HepG2 (cell line): Measurements from ENCODE around the gene TMEM38B. TPM values are rescaled to one million over a fixed set of nuclear protein-coding genes. Genes with fewer than 3 reads are reported as not detected.

Source experiments
- ATAC-seq: fragments of 200-7000 bp; cut with Tn5 transposase; 3 replicates; pipeline ENCODE4 v1.9.1; 2020; ENCODE audit warnings: mild to moderate bottlenecking, moderate library complexity
- BruUV-seq: library from RNA; stranded (reverse); fragments of 400-500 nt; replicated peaks from 2 replicates; lab custom pipeline; 2021; lab: Mats Ljungman, UMichigan
- CTCF ChIA-PET: fragments of 300-600 bp; formaldehyde crosslinking; extraction: SDS; loops from one replicate; lab custom pipeline; 2021; ENCODE audit warnings: low total read pairs, inconsistent platforms, low intra/inter-chr PET ratio; lab: Yijun Ruan, JAX
- POLR2A ChIA-PET: fragments of 350-600 bp; sonication (Branson Sonifier 250); formaldehyde crosslinking; loops from one replicate; lab custom pipeline; 2020; ENCODE audit warnings: antibody characterized with exemption, inconsistent platforms; lab: Yijun Ruan, JAX
- DNase-seq: peaks from one replicate; pipeline ENCODE4 v3.0.0-alpha.2; 2015; ENCODE audit warnings: low spot score
- FAIRE-seq: peaks from 3 replicates; lab custom pipeline; 2011; peaks lifted over from hg19 to GRCh38; lab: Jason Lieb, UNC
- H2AFZ ChIP-seq: one replicate; pipeline ENCODE4 v1.6.1; 2011; ENCODE audit warnings: low read length, inconsistent platforms
- H3K27ac ChIP-seq: fragments of 300-600 bp; 3 replicates; pipeline ENCODE4 v1.8.0; 2011; ENCODE audit warnings: mixed run types, mild to moderate bottlenecking, mixed read lengths, low read length, inconsistent platforms; ENCODE audit not compliant: insufficient read depth; ENCODE audit errors: extremely low read length
- H3K27me3 ChIP-seq, 2 experiments: fragments of 200-600 bp in 1 of 2; 2 replicates in 1 of 2; 3 replicates in 1 of 2; pipeline versions ENCODE4 v1.6.0 to v1.8.0; 2011; ENCODE audit warnings: low read length in 2 of 2, mild to moderate bottlenecking in 2 of 2, moderate library complexity in 2 of 2, inconsistent platforms in 1 of 2; ENCODE audit not compliant: insufficient read depth in 2 of 2, control insufficient read depth in 1 of 2
- H3K36me3 ChIP-seq, 2 experiments: fragments of 200-600 bp in 1 of 2; replicated peaks in 1 of 2; 2 replicates in 1 of 2; 3 replicates in 1 of 2; pipeline versions ENCODE4 v1.5.1 to v1.8.0; 2011; ENCODE audit warnings: low read length in 2 of 2, inconsistent platforms in 1 of 2; ENCODE audit not compliant: insufficient read depth in 2 of 2, control insufficient read depth in 1 of 2
- H3K4me1 ChIP-seq: 2 replicates; pipeline ENCODE4 v1.5.1; 2012; ENCODE audit warnings: low read length, inconsistent platforms; ENCODE audit not compliant: insufficient read depth
- H3K4me2 ChIP-seq: 2 replicates; pipeline ENCODE4 v1.6.0; 2011; ENCODE audit warnings: low read depth, low read length, inconsistent platforms
- H3K4me3 ChIP-seq, 3 experiments: fragments of 200-600 bp in 1 of 3; sonication (generic), shearing (Covaris generic) in 1 of 3; replicated peaks in 1 of 3; 2 replicates each; pipeline ENCODE4 v1.5.1; 2011 to 2016; ENCODE audit warnings: low read length in 3 of 3, inconsistent platforms in 2 of 3, low read depth in 2 of 3, mild to moderate bottlenecking in 2 of 3, control low read depth in 1 of 3, mixed read lengths in 1 of 3; ENCODE audit not compliant: insufficient read depth in 1 of 3
- H3K79me2 ChIP-seq: one replicate; pipeline ENCODE4 v1.6.1; 2011; ENCODE audit warnings: low read length, inconsistent platforms; ENCODE audit not compliant: insufficient read depth
- H3K9ac ChIP-seq: 2 replicates; pipeline ENCODE4 v1.6.0; 2011; ENCODE audit warnings: mild to moderate bottlenecking, low read depth, low read length, inconsistent platforms; ENCODE audit not compliant: insufficient read depth
- H3K9me3 ChIP-seq: 2 replicates; pipeline ENCODE4 v1.5.1; 2012; ENCODE audit warnings: mild to moderate bottlenecking, low read length
- H4K20me1 ChIP-seq: 2 replicates; pipeline ENCODE4 v1.6.0; 2011; ENCODE audit warnings: inconsistent platforms, mild to moderate bottlenecking, low read length, moderate library complexity; ENCODE audit not compliant: insufficient read depth
- AKAP8 ChIP-seq: sonication (generic); formaldehyde crosslinking; IDR thresholded peaks from 2 replicates; pipeline ENCODE4 v1.5.1; 2020; ENCODE audit warnings: mild to moderate bottlenecking, missing genetic modification reagents
- EED ChIP-seq: sonication (generic); formaldehyde crosslinking; IDR thresholded peaks from 2 replicates; pipeline ENCODE4 v1.5.0; 2020; ENCODE audit warnings: mild to moderate bottlenecking, missing genetic modification reagents
- GABPA ChIP-seq, 2 experiments: IDR thresholded peaks; 2 replicates each; pipeline ENCODE4 v1.6.1; 2011 to 2016; ENCODE audit warnings: low read depth in 2 of 2, low read length in 1 of 2, missing biosample characterization in 1 of 2, missing genetic modification characterization in 1 of 2
- MYC ChIP-seq: sonication (generic); formaldehyde crosslinking; IDR thresholded peaks from 2 replicates; pipeline ENCODE4 v1.9.0; 2021; ENCODE audit warnings: missing genetic modification reagents, borderline replicate concordance
- SP5 ChIP-seq: IDR thresholded peaks from 2 replicates; pipeline ENCODE4 v1.6.1; 2016; ENCODE audit warnings: low read depth, borderline replicate concordance
- TERF1 ChIP-seq: sonication (generic); formaldehyde crosslinking; IDR thresholded peaks from 2 replicates; pipeline ENCODE4 v1.8.0; 2022; ENCODE audit warnings: mild to moderate bottlenecking, missing genetic modification reagents, moderate library complexity
- TRIM22 ChIP-seq: fragments of 450-650 bp; IDR thresholded peaks from 2 replicates; pipeline ENCODE4 v1.6.1; 2017
- ZBTB3 ChIP-seq: sonication (generic); formaldehyde crosslinking; IDR thresholded peaks from 2 replicates; pipeline ENCODE4 v1.4.0; 2020; ENCODE audit warnings: low read depth, mild to moderate bottlenecking, moderate library complexity, missing genetic modification reagents, borderline replicate concordance
- ZBTB34 ChIP-seq: sonication (generic); formaldehyde crosslinking; IDR thresholded peaks from 2 replicates; pipeline ENCODE4 v1.8.0; 2022; ENCODE audit warnings: mild to moderate bottlenecking, missing genetic modification reagents
- ZNF337 ChIP-seq: sonication (generic); formaldehyde crosslinking; IDR thresholded peaks from 2 replicates; pipeline ENCODE4 v1.5.1; 2020; ENCODE audit warnings: missing genetic modification reagents, low read depth, mild to moderate bottlenecking, borderline replicate concordance
- WGBS: methylation state at CpG from one replicate; pipeline ENCODE4 v1.1.6; 2017; ENCODE audit warnings: low lambda C conversion rate; 5-methylcytosine and 5-hydroxymethylcytosine counted together
- in situ Hi-C: cut with HindIII; loops from 2 replicates; pipeline ENCODE4 v1.10.0; 2017; ENCODE audit warnings: low pct_unique_long_range_greater_than_20kb; ENCODE audit not compliant: extremely low pct_ligation_motif_present
- intact Hi-C: fragments of 100-400 bp; cut with micrococcal nuclease; formaldehyde crosslinking; loops from one replicate; pipeline ENCODE4 v1.10.0; 2022; ENCODE audit not compliant: unreplicated experiment
- polyA plus RNA-seq, 8 experiments: library from polyadenylated mRNA; depleted of rRNA in 3 of 8; stranded (reverse) in 7 of 8; unstranded in 1 of 8; fragments of >200 nt; fragmentation: Illumina TruSeq in 4 of 8; extraction: Trizol in 4 of 8; gene quantifications; 2 replicates each; pipeline versions ENCODE4 v1.2.1 to v1.2.3, GENCODE V29; 2011 to 2016; ENCODE audit warnings: low read depth in 4 of 8, missing spikeins in 1 of 8, mixed read lengths in 1 of 8; ENCODE audit not compliant: insufficient read depth in 1 of 8
- total RNA-seq, 5 experiments: library from RNA; depleted of rRNA; stranded (reverse); fragments of >200 nt; fragmentation: Illumina TruSeq; extraction: Trizol; gene quantifications; 2 replicates each; pipeline ENCODE4 v1.2.3, GENCODE V29; 2016; ENCODE audit warnings: low read depth in 1 of 5

TMEM38B gene
- total and polyA plus RNA-seq, 2 of the 13 experiments (the other 11 are each of a cell fraction or from before 2014, with no cell fraction given) = 13.4 to 32.4 TPM

GRCh38 chr9:105751761-105752160 is 57.4 kb downstream of the TMEM38B start:
- Histone ChIP-seq H3K27me3 (no peaks in the 10 kb centered on the region), H3K27ac (no peak overlapping the region), H3K79me2 (no peaks in the 10 kb centered on the region), H3K9ac (no peak overlapping the region), H3K9me3 (no peaks in the 10 kb centered on the region), H3K4me2 (no peak overlapping the region), H4K20me1 (no peaks in the 10 kb centered on the region), H3K36me3 (peaks cover 0 to 10% of the 10 kb centered on the region in 2 experiments; a peak in 1 of 5 replicates), H3K4me1 (no peaks in the 10 kb centered on the region), H3K4me3 (no peak overlapping the region), H2AFZ (no peak overlapping the region)
- POLR2A ChIA-PET = no interaction called here
- in situ Hi-C loops = no loop called here
- intact Hi-C loops = no loop called here
- no peak for TF ChIP-seq GABPA (IDR thresholded peaks at IDR 0.05; ENCODE audit: low read depth, low read length)
- no peak for TF ChIP-seq GABPA (CRISPR knock-in tag; IDR thresholded peaks at IDR 0.05; ENCODE audit: low read depth)
- no peak for TF ChIP-seq AKAP8 (CRISPR knock-in tag)
- no peak for TF ChIP-seq MYC (CRISPR knock-in tag)
- TF ChIP-seq ZBTB3 (CRISPR knock-in tag) = no peak
- TF ChIP-seq TRIM22 = no peak
- TF ChIP-seq TERF1 = no peak
- no peak for TF ChIP-seq SP5 (CRISPR knock-in tag)
- TF ChIP-seq ZBTB34 (CRISPR knock-in tag) = no peak
- no peak for TF ChIP-seq ZNF337 (CRISPR knock-in tag)
- TF ChIP-seq EED (CRISPR knock-in tag) = no peak
- FAIRE-seq (no peak), ATAC-seq (no peak), DNase-seq (no peak)
- no TSS peak for BruUV-seq
- WGBS = 100% methylated on average over 4 of the region's 4 CpGs
- CTCF ChIA-PET = no interaction called here
